Naive thymus-derived CD4-positive, alpha-beta T cell (primary cell): ENCODE results near the gene OR14C36. TPM values are rescaled to one million over a fixed set of nuclear protein-coding genes. Genes with fewer than 3 reads are reported as not detected.

Source experiments
- ATAC-seq: fragments of 150-1000 bp; cut with Tn5 transposase; 2 replicates; pipeline ENCODE4 v1.10.0; 2021; ENCODE audit warnings: mild to moderate bottlenecking, moderate library complexity
- CTCF ChIA-PET: fragments of 350-600 bp; sonication (Branson Sonifier 250); formaldehyde crosslinking; loops from one replicate; lab custom pipeline; 2021; ENCODE audit warnings: antibody characterized with exemption; lab: Charles Lee
- POLR2A ChIA-PET: fragments of 350-600 bp; sonication (Branson Sonifier 250); formaldehyde crosslinking; loops from one replicate; lab custom pipeline; 2021; ENCODE audit warnings: antibody characterized with exemption, inconsistent platforms; lab: Charles Lee
- DNase-seq, 9 donors: peaks; one replicate each; pipeline versions ENCODE4 v3.0.0 to v3.0.0-alpha.2; 2020 to 2022; ENCODE audit warnings: mixed read lengths in 1 of 9
- H3K27ac ChIP-seq: one replicate; pipeline ENCODE4 v1.7.0; 2013; ENCODE audit warnings: mild to moderate bottlenecking, low read depth, low read length, moderate library complexity
- H3K27me3 ChIP-seq, 2 donors: one replicate each; pipeline ENCODE4 v1.7.0; 2013; ENCODE audit warnings: low read length in 2 of 2, mild to moderate bottlenecking in 2 of 2, moderate library complexity in 2 of 2; ENCODE audit not compliant: control insufficient read depth in 2 of 2, insufficient read depth in 2 of 2
- H3K36me3 ChIP-seq, 3 experiments: 1 replicate in 2 of 3; 2 replicates in 1 of 3; pipeline ENCODE4 v1.7.0; 2013; ENCODE audit warnings: low read length in 3 of 3, mild to moderate bottlenecking in 3 of 3, moderate library complexity in 1 of 3; ENCODE audit not compliant: insufficient read depth in 3 of 3, control insufficient read depth in 2 of 3
- H3K4me1 ChIP-seq, 2 donors: one replicate each; pipeline ENCODE4 v1.7.0; 2013; ENCODE audit warnings: low read length in 2 of 2, mild to moderate bottlenecking in 2 of 2, moderate library complexity in 1 of 2; ENCODE audit not compliant: control insufficient read depth in 2 of 2, insufficient read depth in 2 of 2
- H3K4me3 ChIP-seq: 2 replicates; pipeline ENCODE4 v1.7.0; 2013; ENCODE audit warnings: mild to moderate bottlenecking, low read length
- H3K9me3 ChIP-seq, 3 experiments: 1 replicate in 2 of 3; 2 replicates in 1 of 3; pipeline ENCODE4 v1.7.0; 2013; ENCODE audit warnings: low read length in 3 of 3; ENCODE audit not compliant: control insufficient read depth in 2 of 3
- H3K27ac Mint-ChIP-seq, 9 donors: one replicate each; pipeline ENCODE4 v1.8.0; 2020 to 2022; ENCODE audit warnings: mixed read lengths in 9 of 9, mild to moderate bottlenecking in 8 of 9, moderate library complexity in 5 of 9, inconsistent platforms in 2 of 9
- H3K27me3 Mint-ChIP-seq, 5 donors: one replicate each; pipeline ENCODE4 v1.8.0; 2021 to 2022; ENCODE audit warnings: mixed read lengths in 5 of 5, mild to moderate bottlenecking in 1 of 5
- H3K36me3 Mint-ChIP-seq, 5 donors: one replicate each; pipeline ENCODE4 v1.8.0; 2020 to 2022; ENCODE audit warnings: mixed read lengths in 5 of 5, mild to moderate bottlenecking in 3 of 5, inconsistent platforms in 1 of 5
- H3K4me1 Mint-ChIP-seq, 7 donors: one replicate each; pipeline ENCODE4 v1.8.0; 2020 to 2022; ENCODE audit warnings: mixed read lengths in 7 of 7, mild to moderate bottlenecking in 3 of 7, inconsistent platforms in 1 of 7
- H3K4me3 Mint-ChIP-seq, 10 donors: one replicate each; pipeline ENCODE4 v1.8.0; 2020 to 2022; ENCODE audit warnings: mild to moderate bottlenecking in 10 of 10, mixed read lengths in 10 of 10, moderate library complexity in 6 of 10, inconsistent platforms in 2 of 10
- H3K9me3 Mint-ChIP-seq, 11 donors: one replicate each; pipeline ENCODE4 v1.8.0; 2020 to 2022; ENCODE audit warnings: mixed read lengths in 11 of 11, mild to moderate bottlenecking in 4 of 11, inconsistent platforms in 1 of 11, moderate library complexity in 1 of 11
- intact Hi-C, 2 donors: fragments of 100-400 bp; cut with micrococcal nuclease; formaldehyde crosslinking; loops; one replicate each; pipeline ENCODE4 v1.15.1; 2023
- polyA plus RNA-seq, 2 donors: library from polyadenylated mRNA; unstranded; fragments of 300-500 nt; fragmentation: Illumina TruSeq; gene quantifications; one replicate each; pipeline ENCODE4 v1.2.3, GENCODE V29; 2021
- total RNA-seq, 6 experiments: library from RNA in 5 of 6; stranded (reverse) in 5 of 6; gene quantifications; 1 replicate in 5 of 6; 2 replicates in 1 of 6; pipeline ENCODE4 v1.2.3 and lab custom pipeline; 2021 to 2026

OR14C36 gene
- total and polyA plus RNA-seq, 7 experiments from 2014 or later, result not detected

GRCh38 chr1:248343451-248343850 is 5.1 kb upstream of the OR14C36 start:
- H3K9me3 ChIP-seq, result no peaks in the 10 kb centered on the region
- Mint-ChIP-seq H3K27ac (no peak overlapping the region), H3K27me3 (peaks cover 0 to 17% (median 6%) of the 10 kb centered on the region in 5 donors), H3K4me3 (no peak overlapping the region), H3K9me3 (no peaks in the 10 kb centered on the region), H3K4me1 (no peaks in the 10 kb centered on the region), H3K36me3 (no peaks in the 10 kb centered on the region)
- no peaks in the 10 kb centered on the region for H3K27me3 ChIP-seq
- DNase-seq, result no peak
- intact Hi-C loops, result no loop called here
- H3K4me1 ChIP-seq, result no peaks in the 10 kb centered on the region
- H3K4me3 ChIP-seq, result no peak overlapping the region
- no peaks in the 10 kb centered on the region for H3K36me3 ChIP-seq
- H3K27ac ChIP-seq, result no peak overlapping the region
- ChIA-PET CTCF (no interaction called here), POLR2A (no interaction called here)
- ATAC-seq, result no peak

- no peak overlapping the region for H3K27ac Mint-ChIP-seq
- ChIA-PET CTCF (no interaction called here), POLR2A (no interaction called here)
- no peak overlapping the region for H3K4me3 Mint-ChIP-seq
- Histone ChIP-seq H3K4me3 (no peak overlapping the region), H3K36me3 (no peaks in the 10 kb centered on the region), H3K27ac (no peak overlapping the region), H3K9me3 (no peaks in the 10 kb centered on the region), H3K27me3 (no peaks in the 10 kb centered on the region), H3K4me1 (no peaks in the 10 kb centered on the region)
- no peaks in the 10 kb centered on the region for H3K4me1 Mint-ChIP-seq
- peaks cover 0 to 4% (median 0%) of the 10 kb centered on the region in 11 donors for H3K9me3 Mint-ChIP-seq
- ATAC-seq (no peak), DNase-seq (no peak)
- H3K27me3 Mint-ChIP-seq, result peaks cover 0 to 26% (median 10%) of the 10 kb centered on the region in 5 donors
- intact Hi-C loops, result no loop called here
- peaks cover 0 to 3% (median 0%) of the 10 kb centered on the region in 5 donors for H3K36me3 Mint-ChIP-seq
Measured at GRCh38 chr1:248359415-248359814, 10.8 kb downstream of the OR14C36 start.

GRCh38 chr1:248361121-248361715 is 12.6 kb downstream of the OR14C36 start, which contains the start of gene OR2T4:
Gene OR2T4 (plus strand): TSS chr1:248361665. CDS start chr1:248361665, 0 bp downstream.
- H3K27ac ChIP-seq, result no peak within 1 kb of the TSS
- no peaks in the 10 kb centered on the region for H3K9me3 ChIP-seq
- peaks cover 0 to 7% (median 0%) of the 10 kb centered on the region in 11 donors for H3K9me3 Mint-ChIP-seq
- ChIA-PET POLR2A (no interaction called here), CTCF (no interaction called here)
- H3K27me3 ChIP-seq, result no peaks in the 10 kb centered on the region
- H3K27me3 Mint-ChIP-seq, result peaks cover 0 to 32% (median 14%) of the 10 kb centered on the region in 5 donors
- H3K4me1 ChIP-seq, result no peaks in the 10 kb centered on the region
- H3K36me3 Mint-ChIP-seq, result peaks cover 0 to 3% (median 0%) of the 10 kb centered on the region in 5 donors
- H3K36me3 ChIP-seq, result no peaks in the 10 kb centered on the region
- H3K27ac Mint-ChIP-seq, result no peak within 1 kb of the TSS
- ATAC-seq (no peak), DNase-seq (no peak)
- intact Hi-C loops, result no loop called here
- H3K4me3 Mint-ChIP-seq, result no peak within 1 kb of the TSS
- no peaks in the 10 kb centered on the region for H3K4me1 Mint-ChIP-seq
- H3K4me3 ChIP-seq, result no peak within 1 kb of the TSS

GRCh38 chr1:248366609-248367008 is 18.0 kb downstream of the OR14C36 start:
- DNase-seq (no peak), ATAC-seq (no peak)
- H3K9me3 Mint-ChIP-seq, result peaks cover 0 to 7% (median 0%) of the 10 kb centered on the region in 11 donors
- no peaks in the 10 kb centered on the region for H3K4me1 ChIP-seq
- H3K4me3 ChIP-seq, result no peak overlapping the region
- CTCF ChIA-PET, result no interaction called here
- H3K27me3 ChIP-seq, result no peaks in the 10 kb centered on the region
- no peaks in the 10 kb centered on the region for H3K4me1 Mint-ChIP-seq
- no peaks in the 10 kb centered on the region for H3K9me3 ChIP-seq
- POLR2A ChIA-PET, result no interaction called here
- peaks cover 0 to 3% (median 0%) of the 10 kb centered on the region in 5 donors for H3K36me3 Mint-ChIP-seq
- intact Hi-C loops, result no loop called here
- H3K27ac Mint-ChIP-seq, result no peak overlapping the region
- no peak overlapping the region for H3K4me3 Mint-ChIP-seq
- peaks cover 0 to 32% (median 14%) of the 10 kb centered on the region in 5 donors for H3K27me3 Mint-ChIP-seq
- no peak overlapping the region for H3K27ac ChIP-seq
- no peaks in the 10 kb centered on the region for H3K36me3 ChIP-seq

- peak in 6 of 9 donors; percentile 1 to 31 (median 20) for DNase-seq
- H3K36me3 ChIP-seq, result no peaks in the 10 kb centered on the region
- Mint-ChIP-seq H3K27me3 (peaks cover 0 to 4% (median 0%) of the 10 kb centered on the region in 5 donors), H3K4me3 (peak overlapping the region in 2 of 10 donors; percentile 1 to 17), H3K4me1 (peaks cover 0 to 13% (median 11%) of the 10 kb centered on the region in 7 donors), H3K36me3 (no peaks in the 10 kb centered on the region), H3K27ac (peak overlapping the region in 7 of 9 donors; percentile 9 to 85 (median 35)), H3K9me3 (peaks cover 0 to 1% (median 0%) of the 10 kb centered on the region in 11 donors)
- peaks cover 0 to 8% of the 10 kb centered on the region in 2 donors for H3K4me1 ChIP-seq
- no peak overlapping the region for H3K27ac ChIP-seq
- CTCF ChIA-PET, result interaction anchor here (0.6 kb wide), 1 partner anchor 32 kb away, joined by 3 read pairs; no protein-coding TSS in a partner anchor
- no peak overlapping the region for H3K4me3 ChIP-seq
- H3K9me3 ChIP-seq, result no peaks in the 10 kb centered on the region
- no peak for ATAC-seq
- H3K27me3 ChIP-seq, result no peaks in the 10 kb centered on the region
- intact Hi-C loops, result no loop called here
- POLR2A ChIA-PET, result interaction anchor here (0.7 kb wide), 1 partner anchor 110 kb away, joined by 4 read pairs; no protein-coding TSS in a partner anchor
Measured at GRCh38 chr1:248372394-248372793, 23.8 kb downstream of the OR14C36 start.

- Histone ChIP-seq H3K4me1 (peaks cover 0 to 8% of the 10 kb centered on the region in 2 donors), H3K4me3 (no peak overlapping the region), H3K9me3 (no peaks in the 10 kb centered on the region), H3K27ac (no peak overlapping the region), H3K36me3 (no peaks in the 10 kb centered on the region), H3K27me3 (no peaks in the 10 kb centered on the region)
- no peak for DNase-seq
- peaks cover 0 to 4% (median 0%) of the 10 kb centered on the region in 5 donors for H3K27me3 Mint-ChIP-seq
- no peak overlapping the region for H3K4me3 Mint-ChIP-seq
- H3K4me1 Mint-ChIP-seq, result peaks cover 0 to 13% (median 11%) of the 10 kb centered on the region in 7 donors
- no peaks in the 10 kb centered on the region for H3K36me3 Mint-ChIP-seq
- intact Hi-C loops, result no loop called here
- ATAC-seq, result no peak
- ChIA-PET POLR2A (no interaction called here), CTCF (no interaction called here)
- peaks cover 0 to 1% (median 0%) of the 10 kb centered on the region in 11 donors for H3K9me3 Mint-ChIP-seq
- peak overlapping the region in 2 of 9 donors; percentile 22 to 29 for H3K27ac Mint-ChIP-seq
Measured at GRCh38 chr1:248373761-248374160, 25.2 kb downstream of the OR14C36 start.

- Histone ChIP-seq H3K4me3 (no peak within 1 kb of the TSS), H3K36me3 (no peaks in the 10 kb centered on the region), H3K4me1 (peaks cover 0 to 8% of the 10 kb centered on the region in 2 donors), H3K9me3 (no peaks in the 10 kb centered on the region), H3K27me3 (no peaks in the 10 kb centered on the region), H3K27ac (no peak within 1 kb of the TSS)
- Mint-ChIP-seq H3K4me3 (no peak within 1 kb of the TSS), H3K27ac (no peak within 1 kb of the TSS), H3K9me3 (peaks cover 0 to 1% (median 0%) of the 10 kb centered on the region in 11 donors), H3K27me3 (no peaks in the 10 kb centered on the region), H3K36me3 (no peaks in the 10 kb centered on the region), H3K4me1 (peaks cover 0 to 13% (median 11%) of the 10 kb centered on the region in 7 donors)
- intact Hi-C loops, result no loop called here
- ChIA-PET CTCF (no interaction called here), POLR2A (no interaction called here)
- ATAC-seq, result no peak
- no peak for DNase-seq
Measured at GRCh38 chr1:248375446-248375845, 26.9 kb downstream of the OR14C36 start, which contains the start of gene OR2T6. Gene OR2T6 (plus strand): TSS chr1:248375746. CDS start chr1:248387609, 11,863 bp downstream.
